ENCODE data around the gene ACIN1.
A peak's percentile ranks its signal among the peaks of the same experiment; 100 is the strongest.

ACIN1 gene

GRCh38 chr14:23102801-23103200, 7.9 kb upstream of the ACIN1 start:
- TF ChIP-seq, protein P1, sequence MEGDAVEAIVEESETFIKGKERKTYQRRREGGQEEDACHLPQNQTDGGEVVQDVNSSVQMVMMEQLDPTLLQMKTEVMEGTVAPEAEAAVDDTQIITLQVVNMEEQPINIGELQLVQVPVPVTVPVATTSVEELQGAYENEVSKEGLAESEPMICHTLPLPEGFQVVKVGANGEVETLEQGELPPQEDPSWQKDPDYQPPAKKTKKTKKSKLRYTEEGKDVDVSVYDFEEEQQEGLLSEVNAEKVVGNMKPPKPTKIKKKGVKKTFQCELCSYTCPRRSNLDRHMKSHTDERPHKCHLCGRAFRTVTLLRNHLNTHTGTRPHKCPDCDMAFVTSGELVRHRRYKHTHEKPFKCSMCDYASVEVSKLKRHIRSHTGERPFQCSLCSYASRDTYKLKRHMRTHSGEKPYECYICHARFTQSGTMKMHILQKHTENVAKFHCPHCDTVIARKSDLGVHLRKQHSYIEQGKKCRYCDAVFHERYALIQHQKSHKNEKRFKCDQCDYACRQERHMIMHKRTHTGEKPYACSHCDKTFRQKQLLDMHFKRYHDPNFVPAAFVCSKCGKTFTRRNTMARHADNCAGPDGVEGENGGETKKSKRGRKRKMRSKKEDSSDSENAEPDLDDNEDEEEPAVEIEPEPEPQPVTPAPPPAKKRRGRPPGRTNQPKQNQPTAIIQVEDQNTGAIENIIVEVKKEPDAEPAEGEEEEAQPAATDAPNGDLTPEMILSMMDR (conservative IDR thresholded peaks at IDR 0.05): no peak
- TF ChIP-seq ZFX (IDR thresholded peaks at IDR 0.05): no peak
- H3K27ac ChIP-seq: no peak overlapping the region

DNA sequence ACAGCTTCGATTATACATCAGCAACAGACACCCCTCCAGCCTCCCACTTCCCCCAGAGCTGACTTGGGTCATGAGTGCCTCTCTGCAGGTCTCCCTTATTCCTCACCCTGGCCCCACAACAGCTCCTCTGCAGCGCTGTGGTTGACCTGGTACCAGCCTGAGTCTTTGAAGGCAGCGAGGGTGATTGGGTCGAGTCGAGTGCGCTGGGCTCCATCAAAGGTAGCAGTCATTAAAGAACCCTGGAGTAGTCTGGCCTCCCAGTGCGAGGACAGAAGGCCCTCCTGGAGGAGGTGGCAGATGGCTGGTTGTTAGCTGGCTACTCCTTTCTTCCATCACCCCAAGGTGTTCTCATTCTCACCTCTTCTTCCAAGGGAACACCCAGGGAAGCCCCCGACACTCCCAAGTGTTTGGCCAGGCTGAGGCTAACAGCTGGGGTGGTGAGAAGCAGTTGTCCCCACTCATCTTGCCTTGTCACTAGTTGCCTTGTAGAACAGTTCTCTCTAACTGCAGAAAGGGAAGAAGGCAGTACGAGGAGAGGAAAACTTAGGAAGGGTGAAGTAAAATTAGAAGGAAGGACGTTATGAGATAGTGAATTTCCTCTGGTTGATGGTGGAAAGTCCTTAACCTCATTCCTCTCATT, 7.2 kb upstream of the ACIN1 start:
- no peak overlapping the region for H3K27ac ChIP-seq
- TF ChIP-seq, protein P1 (conservative IDR thresholded peaks at IDR 0.05): no peak

GRCh38 chr14:23101213-23101970, 6.5 kb upstream of the ACIN1 start:
- no peak overlapping the region for H3K27ac ChIP-seq
- TF ChIP-seq, protein P1 (conservative IDR thresholded peaks at IDR 0.05): no peak
- TF ChIP-seq ZFX (IDR thresholded peaks at IDR 0.05): no peak

- TF ChIP-seq, protein P1 (conservative IDR thresholded peaks at IDR 0.05): no peak
- TF ChIP-seq ZFX (IDR thresholded peaks at IDR 0.05): no peak
- no peak overlapping the region for H3K27ac ChIP-seq
Measured at GRCh38 chr14:23099212-23099861, 4.4 kb upstream of the ACIN1 start.

- no peak for TF ChIP-seq ZFX (IDR thresholded peaks at IDR 0.05)
- TF ChIP-seq, protein P1 (conservative IDR thresholded peaks at IDR 0.05): no peak
- no peak overlapping the region for H3K27ac ChIP-seq
Measured at GRCh38 chr14:23097786-23098185, 2.9 kb upstream of the ACIN1 start.

- H3K27ac ChIP-seq: peak within 1 kb of the TSS; percentile 87
- TF ChIP-seq ZFX (IDR thresholded peaks at IDR 0.05): no peak
- TF ChIP-seq, protein P1 (conservative IDR thresholded peaks at IDR 0.05): no peak
Measured at GRCh38 chr14:23095196-23096108, 516 bp upstream of the ACIN1 start, which contains the start of gene C14orf119. Gene C14orf119, plus strand, starts transcription at chr14:23095505. Its CDS starts 2,154 bp downstream, at chr14:23097659.

Measured in C4-2B (cell line).